Measurements from ENCODE around the gene PIGA. TPM values are rescaled to one million over a fixed set of nuclear protein-coding genes. Genes with fewer than 3 reads are reported as not detected.

Gene PIGA
- total and polyA plus RNA-seq, 8 donors: 4.0 to 14.7 (median 9.1) TPM

- no peak for DNase-seq
- WGBS, 2 donors: 65 to 68% methylated on average over 3 of the region's 3 CpGs
- Histone ChIP-seq H3K36me3 (no peaks in the 10 kb centered on the region), H3K27me3 (peaks cover 0 to 15% (median 0%) of the 10 kb centered on the region in 4 donors), H3K27ac (no peak overlapping the region), H3K4me1 (no peaks in the 10 kb centered on the region), H3K9me3 (no peaks in the 10 kb centered on the region), H3K4me3 (no peak overlapping the region)
- no peak for ATAC-seq
- FAIRE-seq: no peak
- no peak for TF ChIP-seq CTCF (IDR thresholded peaks at IDR 0.05)
- intact Hi-C loops (cut with DNase I): no loop called here
Measured at GRCh38 chrX:15373976-15374375, 38.7 kb upstream of the PIGA start.

DNA sequence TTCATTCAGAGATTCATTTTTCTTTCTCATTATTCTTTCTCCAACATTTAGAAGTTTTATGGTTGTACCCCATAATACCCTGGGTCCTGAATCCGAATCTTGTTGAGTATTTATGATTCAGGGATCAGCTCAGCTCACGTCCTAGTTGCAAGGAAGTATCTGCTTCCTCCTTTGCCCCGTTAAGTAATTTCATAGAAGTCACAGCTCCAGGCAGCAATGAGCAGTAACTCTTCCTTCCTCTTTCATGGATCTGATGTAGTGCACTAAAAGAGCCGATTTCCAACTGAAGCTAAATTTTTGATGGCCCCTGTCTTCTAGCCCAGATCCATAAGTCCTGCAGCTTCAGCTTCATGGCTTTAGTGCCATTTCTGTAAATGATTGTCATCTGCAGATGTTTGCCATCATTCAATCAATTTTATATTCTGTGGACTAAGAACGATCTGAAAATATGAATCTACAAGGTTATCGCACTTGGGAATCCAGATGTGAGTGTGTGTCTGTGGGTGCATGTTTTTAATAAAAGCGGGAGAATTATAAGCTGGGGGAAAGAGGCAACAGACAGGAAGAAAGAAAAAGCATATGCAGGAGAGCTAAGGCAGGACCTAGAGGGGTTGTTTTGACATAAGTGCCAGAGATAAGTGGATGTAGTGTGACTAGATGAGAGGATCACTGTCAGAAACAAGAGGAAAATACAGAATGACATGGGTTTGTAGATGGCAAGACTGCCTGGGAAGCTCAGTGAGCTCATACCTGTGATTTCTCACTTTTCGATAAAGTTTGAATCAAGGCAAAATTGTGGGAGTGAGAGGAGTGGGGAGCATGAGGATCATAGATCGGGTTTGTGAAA is 31.4 kb upstream of the PIGA start:
- no peak for TF ChIP-seq CTCF (IDR thresholded peaks at IDR 0.05)
- DNase-seq (no peak), FAIRE-seq (no peak), ATAC-seq (no peak)
- Histone ChIP-seq H3K27me3 (peaks cover 0 to 40% (median 0%) of the 10 kb centered on the region in 4 donors), H3K36me3 (no peaks in the 10 kb centered on the region), H3K9me3 (no peaks in the 10 kb centered on the region), H3K4me1 (no peaks in the 10 kb centered on the region), H3K27ac (no peak overlapping the region), H3K4me3 (no peak overlapping the region)
- intact Hi-C loops (cut with DNase I): no loop called here
- WGBS, 2 donors: 67 to 68% methylated on average over 9 of the region's 9 CpGs

GRCh38 chrX:15359701-15360100 is 24.4 kb upstream of the PIGA start:
- no peak for ATAC-seq
- DNase-seq: no peak
- 36 to 53% methylated on average over 2 of the region's 2 CpGs for WGBS, 2 donors
- no peak for TF ChIP-seq CTCF (IDR thresholded peaks at IDR 0.05)
- intact Hi-C loops (cut with DNase I): no loop called here
- FAIRE-seq: no peak
- H3K27me3 ChIP-seq: peaks cover 0 to 31% (median 1%) of the 10 kb centered on the region in 4 donors
- no peaks in the 10 kb centered on the region for H3K4me1 ChIP-seq
- H3K27ac ChIP-seq: no peak overlapping the region
- no peaks in the 10 kb centered on the region for H3K36me3 ChIP-seq
- H3K9me3 ChIP-seq: no peaks in the 10 kb centered on the region
- H3K4me3 ChIP-seq: no peak overlapping the region

GRCh38 chrX:15358533-15358932 is 23.2 kb upstream of the PIGA start:
- Histone ChIP-seq H3K27me3 (peaks cover 0 to 32% (median 3%) of the 10 kb centered on the region in 4 donors), H3K4me3 (no peak overlapping the region), H3K36me3 (no peaks in the 10 kb centered on the region), H3K9me3 (no peaks in the 10 kb centered on the region), H3K4me1 (no peaks in the 10 kb centered on the region), H3K27ac (no peak overlapping the region)
- no peak for TF ChIP-seq CTCF (IDR thresholded peaks at IDR 0.05)
- WGBS, 2 donors: 69 to 81% methylated on average over 2 of the region's 2 CpGs
- ATAC-seq (no peak), DNase-seq (no peak), FAIRE-seq (no peak)
- intact Hi-C loops (cut with DNase I): no loop called here

DNA sequence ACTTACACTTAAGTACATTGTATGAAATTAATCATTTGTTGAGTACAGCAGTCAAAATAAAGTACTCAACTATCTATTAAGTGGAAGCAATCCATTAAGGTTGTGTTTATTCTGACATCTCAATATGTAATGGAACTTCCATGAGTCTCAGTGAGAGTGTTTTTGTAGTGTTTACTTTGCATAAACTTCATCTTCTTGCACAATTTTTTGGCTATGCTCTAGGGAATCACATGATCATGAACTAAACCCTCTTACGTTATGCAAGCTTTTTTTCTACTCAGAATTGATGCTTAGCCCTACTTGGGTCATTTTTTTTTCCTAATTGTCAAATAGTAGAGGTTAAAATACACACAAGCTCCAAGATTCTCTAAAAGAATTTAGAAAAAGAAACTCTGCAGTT is 21.1 kb upstream of the PIGA start:
- Histone ChIP-seq H3K4me3 (no peak overlapping the region), H3K27ac (no peak overlapping the region), H3K4me1 (no peaks in the 10 kb centered on the region), H3K36me3 (no peaks in the 10 kb centered on the region), H3K27me3 (peaks cover 0 to 22% (median 3%) of the 10 kb centered on the region in 4 donors), H3K9me3 (no peaks in the 10 kb centered on the region)
- no peak for FAIRE-seq
- no peak for ATAC-seq
- TF ChIP-seq CTCF (IDR thresholded peaks at IDR 0.05): no peak
- WGBS, 2 donors: 60% methylated on average over 1 of the region's 1 CpG
- intact Hi-C loops (cut with DNase I): no loop called here
- no peak for DNase-seq
